H7 (cell line): ENCODE data around the gene KCNK10. TPM values are rescaled to one million over a fixed set of nuclear protein-coding genes. Genes with fewer than 3 reads are reported as not detected.

ENCODE experiments used
- DNase-seq: peaks from one replicate; pipeline ENCODE4 v3.0.0; 2012
- H3K27me3 ChIP-seq: 2 replicates; pipeline ENCODE4 v1.6.0; 2011; ENCODE audit warnings: mild to moderate bottlenecking, low read length; ENCODE audit not compliant: control insufficient read depth, insufficient read depth
- H3K36me3 ChIP-seq: replicated peaks from 2 replicates; pipeline ENCODE4 v1.5.1; 2011; ENCODE audit warnings: low read length; ENCODE audit not compliant: control insufficient read depth, insufficient read depth
- H3K4me3 ChIP-seq: 2 replicates; pipeline ENCODE4 v1.5.1; 2011; ENCODE audit warnings: low read depth, mild to moderate bottlenecking, control low read depth, low read length, moderate library complexity; ENCODE audit not compliant: insufficient read depth
- total RNA-seq: library from RNA; depleted of rRNA; stranded (reverse); fragments of >200 nt; shearing (Covaris generic); gene quantifications from 2 replicates; pipeline ENCODE4 v1.2.3, GENCODE V29; 2014

KCNK10 gene
- total RNA-seq, 1 experiment from 2014 or later: 0.03 TPM

DNA sequence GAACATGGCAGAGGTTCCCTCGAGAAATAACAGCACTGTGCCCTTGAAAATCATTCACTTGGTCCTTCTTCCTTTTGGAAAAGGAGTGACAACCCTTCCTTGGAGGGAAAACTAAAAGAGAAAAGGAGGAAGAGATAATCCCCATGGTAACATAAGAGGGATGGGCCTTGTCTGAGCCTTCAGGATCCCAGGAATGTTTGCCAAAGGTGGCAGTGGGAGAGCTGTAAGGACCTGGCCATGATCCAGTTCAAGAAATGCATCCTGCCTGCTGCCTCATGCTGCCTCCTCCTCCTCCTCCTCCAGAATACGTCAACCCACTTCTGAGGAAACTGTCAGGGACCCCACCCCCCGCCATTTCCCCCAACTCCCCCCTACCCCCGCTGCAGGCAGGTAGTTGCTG, 118.8 kb downstream of the KCNK10 start:
- H3K27me3 ChIP-seq: no peaks in the 10 kb centered on the region
- no peak overlapping the region for H3K4me3 ChIP-seq
- no peaks in the 10 kb centered on the region for H3K36me3 ChIP-seq
- DNase-seq: no peak

DNA sequence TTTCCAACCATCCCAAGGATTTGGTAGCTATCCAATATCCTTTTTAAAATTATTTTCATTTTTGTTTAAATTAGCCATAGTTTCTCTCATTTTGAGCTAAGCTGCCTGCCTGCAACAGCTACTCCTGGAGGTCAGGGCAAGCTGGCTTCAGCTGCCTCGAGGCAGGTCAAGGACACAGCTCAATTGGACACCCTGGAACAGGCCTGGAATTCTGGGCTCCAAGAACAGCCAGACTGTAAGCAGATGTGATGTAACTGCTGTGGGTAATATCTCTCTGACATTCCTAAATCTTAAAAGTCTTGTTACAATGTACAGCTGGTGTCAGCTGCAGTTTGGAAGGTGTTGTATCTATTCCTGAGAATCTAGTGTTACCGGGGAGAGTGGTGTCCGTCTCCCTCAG, 119.8 kb downstream of the KCNK10 start:
- Histone ChIP-seq H3K27me3 (no peaks in the 10 kb centered on the region), H3K4me3 (no peak overlapping the region), H3K36me3 (no peaks in the 10 kb centered on the region)
- DNase-seq: no peak

DNA sequence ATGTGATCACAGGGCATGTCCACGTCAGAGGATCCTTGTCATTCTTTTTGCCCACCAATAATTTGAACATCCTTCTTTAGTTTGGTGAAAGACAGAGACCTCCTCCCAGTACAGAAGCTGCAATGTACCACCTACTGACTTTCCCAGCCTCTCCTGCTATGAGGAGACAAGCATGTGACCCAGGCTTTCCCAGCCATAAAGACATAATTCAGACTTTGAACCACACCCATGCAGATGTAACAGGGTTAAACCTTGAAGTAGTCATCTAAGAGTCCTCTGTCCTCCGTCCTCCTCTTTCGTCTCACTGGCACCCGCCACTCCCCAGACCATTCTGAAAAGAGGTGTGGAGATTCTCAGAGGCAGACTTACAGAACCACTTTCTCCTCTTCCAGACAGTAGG, 120.8 kb downstream of the KCNK10 start:
- no peak for DNase-seq
- H3K4me3 ChIP-seq: no peak overlapping the region
- H3K36me3 ChIP-seq: no peaks in the 10 kb centered on the region
- no peaks in the 10 kb centered on the region for H3K27me3 ChIP-seq

DNA sequence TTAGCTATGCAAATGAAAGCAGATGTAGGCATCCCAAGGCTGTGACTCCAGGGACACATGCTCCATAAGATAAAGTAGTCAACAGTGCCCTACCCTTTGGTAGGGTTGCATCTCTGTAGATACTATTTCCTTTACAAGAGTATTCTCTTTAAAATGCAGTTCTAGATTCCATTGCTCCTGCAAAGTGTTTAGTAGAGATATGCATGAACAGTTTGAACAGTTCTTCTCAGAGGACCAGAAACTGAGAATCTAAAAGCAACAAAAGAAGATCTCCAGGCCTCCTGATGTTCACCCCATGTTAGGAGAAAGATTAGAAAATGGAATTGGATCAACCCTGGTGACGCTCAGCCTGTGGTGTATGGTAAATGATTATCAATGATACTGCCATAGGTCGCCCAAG, 121.2 kb downstream of the KCNK10 start:
- no peak overlapping the region for H3K4me3 ChIP-seq
- no peak for DNase-seq
- no peaks in the 10 kb centered on the region for H3K27me3 ChIP-seq
- no peaks in the 10 kb centered on the region for H3K36me3 ChIP-seq

DNA sequence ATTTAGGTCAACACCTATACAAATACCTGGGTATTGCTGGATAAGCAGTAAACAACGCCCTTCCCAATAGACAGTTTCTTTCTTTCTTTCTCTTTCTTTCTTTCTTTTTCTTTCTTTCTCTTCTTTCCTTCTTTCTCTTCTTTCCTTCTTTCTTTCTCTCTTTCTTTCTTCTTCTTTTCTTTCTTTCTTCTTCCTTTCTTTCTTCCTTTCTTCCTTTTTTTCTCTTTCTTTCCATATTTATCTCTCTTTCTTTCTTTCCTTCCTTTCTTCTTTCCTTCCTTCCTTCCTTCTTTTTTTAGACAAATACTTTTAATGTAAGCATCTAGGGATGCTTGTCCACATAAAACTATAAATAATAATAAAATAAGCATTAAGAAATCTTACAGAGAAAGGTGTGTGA, 123.2 kb downstream of the KCNK10 start:
- Histone ChIP-seq H3K4me3 (no peak overlapping the region), H3K27me3 (no peaks in the 10 kb centered on the region), H3K36me3 (no peaks in the 10 kb centered on the region)
- no peak for DNase-seq

DNA sequence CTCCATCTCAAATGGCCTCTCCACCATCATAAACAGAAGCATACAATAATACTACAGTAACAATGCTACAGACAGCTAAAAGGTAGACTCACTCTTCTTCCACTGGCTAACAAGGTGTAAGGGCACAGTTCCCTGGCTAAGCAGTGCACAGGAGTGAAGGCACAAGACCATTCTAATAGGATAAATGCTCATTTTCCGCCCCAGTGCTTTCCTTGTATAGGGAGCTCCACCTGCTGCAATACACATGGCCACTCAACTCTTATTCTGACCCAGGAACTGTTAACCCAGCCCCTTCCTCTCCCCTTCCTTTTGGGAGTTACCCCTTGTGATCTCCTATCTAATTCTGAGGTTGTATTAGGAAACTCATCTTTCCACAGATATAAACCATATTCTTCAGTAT, 124.6 kb downstream of the KCNK10 start:
- H3K36me3 ChIP-seq: no peaks in the 10 kb centered on the region
- no peaks in the 10 kb centered on the region for H3K27me3 ChIP-seq
- DNase-seq: no peak
- no peak overlapping the region for H3K4me3 ChIP-seq

DNA sequence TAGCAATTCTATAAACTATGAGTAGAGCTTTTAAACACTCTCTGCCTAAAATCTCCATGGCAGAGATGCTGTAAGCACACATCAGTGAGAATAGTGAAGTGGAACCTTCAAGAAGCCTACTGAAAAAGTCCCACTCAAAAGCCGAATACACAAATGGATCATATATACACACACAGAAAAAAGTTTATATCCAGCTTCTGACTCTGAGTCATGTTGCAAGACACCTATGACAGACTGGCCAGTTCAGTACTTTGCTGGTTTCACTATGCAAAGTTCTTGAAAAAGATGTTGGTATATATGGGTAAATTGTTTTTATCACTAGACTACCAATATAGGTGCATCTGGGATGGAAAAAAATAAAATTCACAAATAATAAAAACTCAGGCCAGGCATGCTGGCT, 126.1 kb downstream of the KCNK10 start:
- DNase-seq: no peak

DNA sequence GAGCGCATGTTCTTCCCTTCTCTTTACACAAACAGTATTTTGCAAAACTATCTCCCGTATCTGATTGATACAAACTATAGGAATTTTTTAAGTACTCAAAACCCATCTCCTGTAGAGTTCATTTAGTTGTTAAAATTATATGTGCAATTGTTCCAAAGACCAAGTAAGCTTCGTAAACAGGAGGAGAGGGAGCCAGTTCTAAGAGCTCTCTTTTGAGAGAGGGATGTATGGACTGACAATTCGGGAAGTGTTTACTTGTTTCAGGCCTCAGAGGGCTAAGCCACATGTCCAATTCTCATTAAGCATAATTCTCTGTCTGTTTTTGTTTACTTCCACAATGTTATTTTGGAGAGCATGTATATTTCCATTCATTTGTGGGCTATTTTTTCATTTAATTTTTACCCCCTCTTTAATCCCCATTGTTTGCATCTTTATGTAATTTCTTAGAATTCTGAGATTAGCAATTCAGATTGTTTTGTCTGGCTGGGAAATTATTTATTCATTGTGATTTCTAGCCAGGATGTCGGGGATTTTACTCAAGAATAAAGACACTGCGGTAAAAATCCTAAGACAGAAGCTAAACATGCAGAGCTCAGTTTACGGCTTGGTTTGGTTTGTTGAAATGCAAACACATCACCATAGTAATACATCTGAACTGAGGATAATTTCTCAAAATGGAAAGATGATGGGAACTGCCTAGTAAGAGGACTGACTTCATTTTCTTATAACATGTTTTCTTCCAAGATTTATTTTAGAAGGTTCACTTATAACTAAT, 126.8 kb downstream of the KCNK10 start:
- no peak for DNase-seq
- Histone ChIP-seq H3K27me3 (no peaks in the 10 kb centered on the region), H3K4me3 (no peak overlapping the region), H3K36me3 (no peaks in the 10 kb centered on the region)

More for the DNA sequence above, 126.1 kb downstream of the KCNK10 start:
- H3K36me3 ChIP-seq: no peaks in the 10 kb centered on the region
- no peak overlapping the region for H3K4me3 ChIP-seq
- no peaks in the 10 kb centered on the region for H3K27me3 ChIP-seq

DNA sequence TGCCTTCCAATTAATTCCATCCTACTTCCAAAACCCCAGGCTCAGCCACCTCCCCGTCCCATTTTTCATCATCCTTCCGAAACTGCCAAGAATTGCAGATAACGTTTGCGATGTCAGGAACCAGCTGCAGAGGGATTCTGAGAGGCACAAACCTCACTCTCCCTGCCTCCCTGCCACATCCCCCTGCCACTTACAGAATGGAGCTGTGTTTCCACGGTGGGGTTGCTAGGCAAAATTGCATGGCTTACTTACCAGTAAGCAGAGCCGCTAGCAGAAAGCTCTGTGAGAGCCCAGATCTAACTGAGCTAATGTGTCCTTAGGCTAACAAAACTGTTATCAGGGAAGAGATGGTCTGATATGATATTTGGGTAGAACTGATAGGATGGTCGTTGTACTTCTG, 127.4 kb downstream of the KCNK10 start:
- no peaks in the 10 kb centered on the region for H3K36me3 ChIP-seq
- H3K27me3 ChIP-seq: no peaks in the 10 kb centered on the region
- H3K4me3 ChIP-seq: no peak overlapping the region
- DNase-seq: no peak

DNA sequence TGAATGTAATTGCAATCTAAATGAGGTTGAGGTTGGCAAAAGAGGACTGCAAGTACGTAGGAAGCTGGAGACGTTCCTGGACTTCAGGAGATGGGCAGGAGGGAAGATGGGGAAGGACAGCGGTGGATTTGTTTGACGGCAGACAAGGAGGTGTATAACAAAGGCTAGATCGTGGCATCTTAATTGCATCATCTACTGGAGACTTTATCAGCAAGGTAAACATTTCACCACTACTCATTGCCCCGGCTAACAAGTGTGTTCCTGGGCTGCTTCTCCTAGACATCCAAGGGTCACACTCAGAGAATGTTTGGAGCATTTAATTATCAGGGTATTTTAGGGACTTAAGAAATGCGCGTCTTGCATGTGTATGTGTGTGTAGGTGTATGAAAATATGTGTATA, 128.5 kb downstream of the KCNK10 start:
- H3K4me3 ChIP-seq: no peak overlapping the region
- DNase-seq: no peak
- H3K27me3 ChIP-seq: no peaks in the 10 kb centered on the region
- H3K36me3 ChIP-seq: no peaks in the 10 kb centered on the region

DNA sequence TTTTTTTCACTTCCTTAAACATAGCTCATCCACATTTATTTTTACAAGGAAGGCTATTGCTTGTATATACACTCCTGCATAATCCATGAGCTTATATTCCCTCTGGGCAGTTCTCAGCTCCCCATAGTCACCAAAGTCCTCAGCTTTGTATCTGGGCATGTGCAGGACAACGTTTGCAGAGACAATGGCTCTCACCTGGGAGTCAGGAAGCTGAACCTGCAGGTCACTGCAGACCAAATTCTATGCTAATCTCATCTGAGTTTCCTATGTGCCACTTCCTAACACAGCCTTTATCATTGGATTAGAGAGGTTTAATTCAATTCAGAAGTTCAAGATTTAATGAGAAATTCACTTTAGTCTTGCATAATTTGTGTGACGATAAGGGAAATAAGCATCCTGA, 131.5 kb downstream of the KCNK10 start:
- Histone ChIP-seq H3K36me3 (no peaks in the 10 kb centered on the region), H3K4me3 (no peak overlapping the region), H3K27me3 (no peaks in the 10 kb centered on the region)
- no peak for DNase-seq

DNA sequence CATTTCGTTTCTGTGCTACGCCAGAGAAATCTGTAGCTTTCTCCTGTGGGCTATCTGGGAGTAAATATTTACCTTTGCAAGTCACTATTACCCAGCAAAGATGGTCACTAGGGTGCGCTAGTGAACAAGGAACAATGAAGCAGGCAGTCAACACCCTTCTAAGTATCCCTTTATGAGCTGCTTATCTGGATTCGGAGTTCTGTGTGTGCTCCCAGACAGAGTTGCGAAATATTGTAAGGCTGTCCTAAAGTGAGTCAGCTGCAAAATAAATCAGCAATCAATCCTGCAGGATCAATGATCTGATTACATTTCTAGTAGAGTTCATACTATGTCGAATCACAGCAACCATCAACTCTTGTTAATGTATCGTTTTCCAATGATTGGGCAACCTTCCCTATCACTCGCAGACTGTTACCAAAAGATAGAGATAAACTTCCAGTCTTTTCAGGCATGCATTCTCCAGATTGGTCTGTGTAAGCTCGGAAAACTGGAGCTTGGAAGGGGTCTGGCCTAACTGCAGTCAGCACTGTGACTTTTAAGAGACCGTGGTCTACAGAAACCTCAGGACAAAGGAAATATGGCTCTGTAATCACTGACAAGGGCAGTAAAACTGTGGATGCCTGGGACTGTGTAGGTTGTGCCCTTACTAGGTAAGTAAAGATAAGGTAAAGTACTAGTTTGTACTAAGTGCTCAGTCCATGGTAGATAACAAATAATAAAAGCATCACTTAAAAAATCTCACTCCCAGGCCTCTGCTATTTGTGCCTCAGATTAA, 133.5 kb downstream of the KCNK10 start:
- no peaks in the 10 kb centered on the region for H3K27me3 ChIP-seq
- H3K4me3 ChIP-seq: no peak overlapping the region
- DNase-seq: peak; percentile 71
- H3K36me3 ChIP-seq: no peaks in the 10 kb centered on the region

DNA sequence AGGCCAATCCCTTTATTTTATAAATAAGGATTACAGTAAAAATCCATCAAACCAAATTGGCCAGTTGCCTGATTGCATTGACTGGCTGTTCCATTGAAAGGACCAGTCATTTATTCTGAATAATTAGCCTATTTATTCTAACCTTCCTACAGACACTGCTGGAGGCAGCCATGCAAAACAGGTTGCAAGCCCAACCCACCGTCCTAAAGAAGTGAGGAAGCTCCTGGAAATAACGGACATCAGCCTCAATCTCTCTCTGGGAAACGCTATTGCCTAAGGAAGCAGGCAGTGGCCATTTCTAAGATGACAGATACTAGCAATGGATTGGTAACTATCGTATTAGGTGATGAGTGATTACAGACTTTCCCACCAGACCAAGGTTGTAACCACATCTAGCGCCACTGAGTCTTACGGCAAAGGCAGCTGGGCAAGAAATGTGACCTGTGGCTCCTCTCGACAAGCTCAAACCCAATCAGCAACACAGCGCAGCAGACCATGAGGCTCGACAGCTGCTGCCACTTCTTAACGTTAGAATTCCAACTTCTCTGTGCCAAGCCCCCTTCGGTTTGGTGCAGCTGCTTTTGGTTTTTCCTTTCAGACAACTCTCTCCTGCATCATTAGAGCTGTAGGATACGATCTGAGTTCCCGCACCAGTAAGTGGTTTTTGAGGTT, 134.2 kb downstream of the KCNK10 start:
- H3K27me3 ChIP-seq: no peaks in the 10 kb centered on the region
- H3K36me3 ChIP-seq: no peaks in the 10 kb centered on the region
- H3K4me3 ChIP-seq: no peak overlapping the region
- peak; percentile 41 for DNase-seq

DNA sequence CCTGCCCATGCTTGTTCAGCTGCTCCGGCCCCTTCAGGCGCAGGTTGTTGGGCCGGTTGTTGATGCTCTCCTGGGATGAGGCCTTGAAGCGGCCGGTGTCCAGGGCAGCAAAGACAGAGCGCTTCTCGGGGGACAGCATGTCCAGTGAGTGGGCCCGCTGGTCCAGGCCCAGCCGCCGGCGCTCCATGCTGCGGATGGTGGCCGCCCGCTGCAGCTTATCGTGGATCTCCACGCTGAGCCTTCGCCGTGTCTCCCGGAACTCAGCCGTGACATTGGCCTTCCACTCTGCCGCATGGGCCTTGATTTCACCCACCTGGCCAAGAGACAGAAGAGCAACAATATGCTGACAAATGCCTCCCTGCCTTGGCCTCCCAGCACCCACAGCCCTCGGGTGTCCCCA, 137.2 kb downstream of the KCNK10 start:
- no peak for DNase-seq
- no peaks in the 10 kb centered on the region for H3K27me3 ChIP-seq
- no peak overlapping the region for H3K4me3 ChIP-seq
- H3K36me3 ChIP-seq: no peaks in the 10 kb centered on the region

DNA sequence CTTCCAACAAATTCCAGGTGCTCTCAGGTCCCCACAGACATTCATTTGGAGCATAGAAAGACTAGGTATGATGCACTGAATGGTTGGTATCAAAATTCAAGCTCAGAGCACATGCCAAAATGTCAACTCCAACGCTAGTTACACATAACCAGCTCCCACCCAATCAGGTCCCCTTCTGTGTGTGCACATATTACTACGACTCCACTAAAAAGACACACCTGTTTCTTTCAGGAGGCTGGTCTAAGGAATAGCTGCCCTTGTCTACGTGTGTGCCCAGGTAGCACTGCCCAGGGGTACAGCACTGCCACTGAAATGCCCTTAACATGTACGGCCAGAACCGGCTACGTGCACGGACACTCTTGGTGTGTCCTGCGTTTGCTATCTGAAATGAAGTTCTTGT, 138.1 kb downstream of the KCNK10 start:
- Histone ChIP-seq H3K27me3 (no peaks in the 10 kb centered on the region), H3K4me3 (no peak overlapping the region), H3K36me3 (no peaks in the 10 kb centered on the region)
- no peak for DNase-seq
